ENCODE results near the gene OR7E24.
"Not testable (repeated sequence)": the region's sequence is repeated elsewhere in the genome, so short reads cannot be mapped to it uniquely, and the experiment has no call there.

Gene OR7E24

DNA sequence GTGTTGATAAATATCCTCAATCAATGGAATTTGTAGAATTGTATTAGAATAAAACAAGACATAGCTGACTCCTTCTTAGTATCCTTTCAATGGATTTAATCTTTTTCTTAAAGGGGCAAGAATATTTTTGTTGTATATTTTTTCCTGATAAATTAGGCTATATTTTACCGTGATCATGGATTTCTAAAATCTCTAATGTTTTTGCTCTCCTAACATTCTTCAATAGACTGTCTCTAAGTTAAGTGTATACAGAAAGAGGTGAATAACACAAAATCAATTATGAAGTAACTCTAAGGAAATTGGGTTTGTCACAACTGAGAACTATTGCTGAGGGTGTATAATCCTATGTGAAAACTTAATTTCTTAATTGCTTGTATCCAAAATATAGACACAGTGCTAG lies at the start of gene OR7E24:
OR7E24 (plus strand) TSS at position 301 of the 400 bp plus-strand sequence. CDS start 114 bp downstream, outside the sequence.
- DNase-seq (ENCODE audit: insufficient read length, low spot score), result no peak
- no peak for TF ChIP-seq POLR2A (IDR thresholded peaks at IDR 0.05; ENCODE audit: low read depth, low read length)
- FAIRE-seq, result no peak

DNA sequence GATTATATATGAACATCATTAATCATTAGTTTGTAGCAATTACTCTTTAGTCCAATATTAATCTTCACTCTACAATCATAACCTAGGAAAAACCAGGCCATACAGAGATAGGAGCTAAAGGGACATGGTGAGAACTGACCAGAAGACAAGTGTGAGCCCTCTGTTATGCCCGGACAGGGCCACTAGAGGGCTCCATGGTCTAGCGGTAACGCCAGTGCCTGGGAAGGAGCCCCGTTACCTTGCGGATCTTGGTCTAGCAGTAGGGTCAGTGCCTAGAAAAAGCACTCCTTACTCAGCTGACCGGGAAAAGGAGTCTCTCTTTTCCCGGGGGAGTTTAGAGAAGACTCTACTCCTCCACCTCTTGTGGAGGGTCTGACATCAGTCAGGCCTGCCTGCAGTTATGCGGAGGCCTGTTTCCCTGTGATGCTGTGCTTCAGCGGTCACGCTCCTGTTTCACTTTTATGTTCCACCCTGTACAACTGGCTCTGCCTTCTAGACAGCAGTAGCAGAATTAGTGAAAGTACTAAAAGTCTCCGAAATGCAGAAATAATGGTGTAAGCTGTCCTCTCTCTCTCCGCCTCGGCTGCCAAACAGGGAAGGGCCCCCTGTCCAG lies 45.1 kb upstream of the OR7E24 start:
- FAIRE-seq (peak; percentile 70), DNase-seq (ENCODE audit: insufficient read length, low spot score) (peak; percentile 19)
- no peak for TF ChIP-seq POLR2A (IDR thresholded peaks at IDR 0.05; ENCODE audit: low read depth, low read length)

DNA sequence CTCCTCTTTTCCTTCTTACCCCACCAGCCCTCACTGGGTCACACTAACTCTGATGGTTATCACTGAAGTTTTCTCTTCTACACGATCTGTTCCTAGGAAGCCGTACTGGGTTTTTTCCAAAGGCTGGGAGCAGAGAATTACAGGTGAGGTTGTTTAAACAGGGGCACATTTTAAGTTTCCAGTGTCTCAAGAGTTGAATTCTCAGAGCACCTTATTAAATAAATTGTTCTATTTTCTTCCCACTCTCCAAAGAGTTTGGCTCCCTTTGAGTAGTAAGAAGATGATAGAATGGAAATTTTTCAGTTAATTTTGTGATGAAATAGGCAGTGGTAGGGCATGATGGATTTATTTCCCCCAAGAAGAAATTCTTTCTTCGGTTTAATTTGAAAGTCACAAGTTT lies 31.2 kb upstream of the OR7E24 start, which contains the start of gene OR7D4:
OR7D4 (minus strand) TSS at position 101 of the 400 bp plus-strand sequence. CDS start 4,752 bp downstream, outside the sequence.
- FAIRE-seq (no peak), DNase-seq (ENCODE audit: insufficient read length, low spot score) (no peak)
- TF ChIP-seq POLR2A (IDR thresholded peaks at IDR 0.05; ENCODE audit: low read depth, low read length), result no peak

DNA sequence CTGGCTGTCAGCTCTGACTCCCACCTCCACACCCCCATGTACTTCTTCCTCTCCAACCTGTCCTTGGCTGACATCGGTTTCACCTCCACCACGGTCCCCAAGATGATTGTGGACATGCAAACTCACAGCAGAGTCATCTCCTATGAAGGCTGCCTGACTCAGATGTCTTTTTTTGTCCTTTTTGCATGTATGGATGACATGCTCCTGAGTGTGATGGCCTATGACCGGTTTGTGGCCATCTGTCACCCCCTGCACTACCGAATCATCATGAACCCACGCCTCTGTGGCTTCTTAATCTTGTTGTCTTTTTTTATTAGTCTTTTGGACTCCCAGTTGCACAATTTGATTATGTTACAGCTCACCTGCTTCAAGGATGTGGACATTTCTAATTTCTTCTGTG lies 506 bp downstream of the OR7E24 start:
- no peak for TF ChIP-seq POLR2A (IDR thresholded peaks at IDR 0.05; ENCODE audit: low read depth, low read length)
- DNase-seq (ENCODE audit: insufficient read length, low spot score) (no peak), FAIRE-seq (no peak)

DNA sequence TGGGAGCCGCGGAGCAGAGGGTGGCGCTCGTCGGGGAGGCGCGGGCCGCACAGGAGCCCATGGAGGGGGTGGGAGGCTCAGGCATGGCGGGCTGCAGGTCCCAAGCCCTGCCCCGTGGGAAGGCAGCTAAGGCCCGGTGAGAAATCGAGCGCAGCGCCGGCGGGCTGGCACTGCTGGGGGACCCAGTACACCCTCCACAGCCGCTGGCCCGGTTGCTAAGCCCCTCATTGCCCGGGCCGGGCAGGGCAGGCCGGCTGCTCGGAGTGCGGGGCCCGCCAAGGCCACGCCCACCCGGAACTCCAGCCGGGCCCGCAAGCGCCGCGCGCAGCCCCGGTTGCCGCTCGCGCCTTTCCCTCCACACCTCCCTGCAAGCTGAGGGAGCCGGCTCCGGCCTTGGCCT lies 32.8 kb downstream of the OR7E24 start:
- not testable (repeated sequence) for DNase-seq (ENCODE audit: insufficient read length, low spot score); FAIRE-seq

DNA sequence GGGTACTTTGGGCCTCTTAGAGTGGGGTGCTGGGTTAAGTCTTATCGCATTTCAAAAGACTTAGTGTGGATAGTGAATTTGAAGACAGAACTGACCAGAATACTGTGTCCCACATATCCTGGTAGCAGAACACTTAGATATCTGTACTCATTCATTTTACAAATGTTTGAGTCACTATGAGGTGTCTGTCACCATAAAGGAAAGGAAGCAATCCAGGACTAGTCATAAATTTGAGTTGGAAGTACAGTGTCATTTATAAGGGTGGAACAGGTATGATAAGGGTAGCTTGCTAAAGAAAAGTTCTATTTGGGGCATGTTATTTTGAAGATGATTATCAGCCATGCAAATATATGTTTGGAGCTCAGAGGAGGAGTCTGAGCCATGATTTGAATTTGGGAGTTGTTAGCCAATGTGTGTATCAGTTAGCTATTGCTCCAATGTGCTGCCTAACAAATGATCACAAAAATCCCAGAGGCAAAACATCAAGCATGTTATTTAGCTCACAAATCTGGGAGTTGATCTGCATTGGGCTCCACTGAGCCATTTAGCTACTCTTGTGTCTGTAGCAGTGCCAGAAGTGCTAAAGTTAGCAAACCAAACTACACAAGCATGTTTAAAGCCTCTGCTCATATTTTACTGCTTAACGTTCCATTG lies 38.6 kb downstream of the OR7E24 start:
- DNase-seq (ENCODE audit: insufficient read length, low spot score), result no peak
- no peak for TF ChIP-seq POLR2A (IDR thresholded peaks at IDR 0.05; ENCODE audit: low read depth, low read length)
- FAIRE-seq, result no peak

DNA sequence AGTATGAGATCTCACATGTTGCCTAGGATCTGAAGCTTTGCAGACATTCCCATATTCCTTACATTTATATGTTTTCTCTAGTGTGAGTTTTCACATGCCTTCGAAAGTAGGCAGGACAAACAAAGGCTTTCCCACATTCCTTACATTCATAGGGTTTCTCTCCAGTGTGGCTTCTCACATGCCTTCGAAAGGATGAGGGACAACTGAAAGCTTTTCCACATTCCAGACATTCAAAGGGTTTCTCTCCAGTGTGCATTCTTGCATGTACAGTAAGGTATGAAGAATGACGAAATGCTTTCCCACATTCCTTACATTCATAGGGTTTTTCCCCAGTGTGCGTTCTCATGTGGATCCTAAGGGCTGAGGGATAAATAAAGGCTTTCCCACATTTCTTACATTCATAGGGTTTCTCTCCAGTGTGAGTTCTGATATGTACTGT lies 44.7 kb downstream of the OR7E24 start:
- FAIRE-seq (peak; percentile 38), DNase-seq (ENCODE audit: insufficient read length, low spot score) (no peak)
- no peak for TF ChIP-seq POLR2A (IDR thresholded peaks at IDR 0.05; ENCODE audit: low read depth, low read length)

DNA sequence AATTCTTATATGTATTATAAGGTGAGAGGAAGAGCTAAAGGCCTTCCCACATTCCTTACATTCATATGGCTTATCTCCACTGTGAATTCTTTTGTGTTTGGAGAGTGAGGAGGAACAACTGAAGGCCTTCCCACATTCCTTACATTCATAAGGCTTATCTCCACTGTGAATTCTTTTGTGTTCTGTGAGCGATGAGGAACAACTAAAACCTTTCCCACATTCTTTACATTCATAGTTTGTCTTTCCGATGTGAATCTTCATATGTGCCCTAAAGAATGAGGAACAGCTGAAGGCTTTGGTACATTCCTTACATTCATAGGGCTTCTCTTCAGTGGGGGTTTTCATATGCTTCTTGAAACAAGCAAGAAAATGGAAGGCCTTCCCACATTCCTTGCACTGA lies 45.6 kb downstream of the OR7E24 start:
- TF ChIP-seq POLR2A (IDR thresholded peaks at IDR 0.05; ENCODE audit: low read depth, low read length), result no peak
- FAIRE-seq (no peak), DNase-seq (ENCODE audit: insufficient read length, low spot score) (no peak)
